Omental fat pad (tissue), 4 donors: ENCODE measurements around the gene ILK. TPM values are rescaled to one million over a fixed set of nuclear protein-coding genes. Genes with fewer than 3 reads are reported as not detected.

Source experiments
- ATAC-seq: fragments of 150-250 bp; one replicate; pipeline ENCODE4 v1.9.1; 2016; ENCODE audit warnings: mild to moderate bottlenecking, moderate library complexity; ENCODE audit not compliant: low FRiP score
- DNase-seq: peaks from one replicate; pipeline ENCODE4 v3.0.0-alpha.2; 2019; ENCODE audit warnings: low spot score
- CTCF ChIP-seq, 3 donors: fragments of 450-650 bp; IDR thresholded peaks; one replicate each; pipeline ENCODE4 v1.5.1; 2016 to 2017; ENCODE audit warnings: antibody characterized with exemption in 3 of 3, mild to moderate bottlenecking in 3 of 3, moderate library complexity in 2 of 3
- total RNA-seq, 4 donors: library from RNA; depleted of rRNA; stranded (reverse); fragments of >200 nt; gene quantifications; one replicate each; pipeline ENCODE4 v1.1.0, GENCODE V29; 2016

ILK gene
- total RNA-seq, 4 donors from 2014 or later: 92.1 to 189 (median 118) TPM

- DNase-seq: no peak
- TF ChIP-seq CTCF (IDR thresholded peaks at IDR 0.05): no peak
- ATAC-seq: no peak
Observed at GRCh38 chr11:6586434-6587359, 16.9 kb upstream of the ILK start.

GRCh38 chr11:6587360-6587953, 16.1 kb upstream of the ILK start:
- no peak for ATAC-seq
- DNase-seq: no peak
- no peak for TF ChIP-seq CTCF (IDR thresholded peaks at IDR 0.05)

GRCh38 chr11:6588018-6588417, 15.6 kb upstream of the ILK start:
- DNase-seq (no peak), ATAC-seq (no peak)
- TF ChIP-seq CTCF (IDR thresholded peaks at IDR 0.05): no peak

GRCh38 chr11:6594142-6594768, 9.3 kb upstream of the ILK start:
- DNase-seq (no peak), ATAC-seq (no peak)
- TF ChIP-seq CTCF (IDR thresholded peaks at IDR 0.05): no peak

- ATAC-seq (no peak), DNase-seq (no peak)
Observed at GRCh38 chr11:6596239-6596877, 7.2 kb upstream of the ILK start.

GRCh38 chr11:6598555-6598954, 5.0 kb upstream of the ILK start:
- ATAC-seq: no peak
- DNase-seq: no peak

More at GRCh38 chr11:6596239-6596877, 7.2 kb upstream of the ILK start:
- no peak for TF ChIP-seq CTCF (IDR thresholded peaks at IDR 0.05)

More at GRCh38 chr11:6598555-6598954, 5.0 kb upstream of the ILK start:
- TF ChIP-seq CTCF (IDR thresholded peaks at IDR 0.05): no peak
